Skin epidermis (tissue), 12 donors: ENCODE data around the gene VPS13A.
A peak's percentile ranks its signal among the peaks of the same experiment; 100 is the strongest.
"Not testable (repeated sequence)": the region's sequence is repeated elsewhere in the genome, so short reads cannot be mapped to it uniquely, and the experiment has no call there.

Experiments used
- H3K27ac ChIP-seq, 21 experiments: fragments of 200-600 bp; sonication (generic) in 11 of 21; one replicate each; pipeline ENCODE4 v1.5.0; 2020; ENCODE audit warnings: mild to moderate bottlenecking in 3 of 21, inconsistent platforms in 2 of 21, moderate library complexity in 2 of 21
- H3K4me3 ChIP-seq, 7 experiments: fragments of 200-600 bp; sonication (generic) in 2 of 7; one replicate each; pipeline ENCODE4 v1.5.0; 2020; ENCODE audit warnings: inconsistent platforms in 2 of 7, mild to moderate bottlenecking in 2 of 7, moderate library complexity in 1 of 7

VPS13A gene

GRCh38 chr9:77177894-77178794, 810 bp downstream of the VPS13A start:
- Histone ChIP-seq H3K4me3 (peak overlapping the region; percentile 61 to 95 (median 84)), H3K27ac (peak overlapping the region in 20 of 21 experiments; percentile 45 to 88 (median 76))

GRCh38 chr9:77180056-77180455, 2.7 kb downstream of the VPS13A start:
- no peak overlapping the region for H3K27ac ChIP-seq
- no peak overlapping the region for H3K4me3 ChIP-seq

- no peak overlapping the region for H3K4me3 ChIP-seq
- no peak overlapping the region for H3K27ac ChIP-seq
Measured at GRCh38 chr9:77183581-77183980, 6.2 kb downstream of the VPS13A start.

- H3K4me3 ChIP-seq = no peak overlapping the region
- no peak overlapping the region for H3K27ac ChIP-seq
Measured at GRCh38 chr9:77188242-77188641, 10.9 kb downstream of the VPS13A start.

GRCh38 chr9:77194423-77194822, 17.1 kb downstream of the VPS13A start:
- no peak overlapping the region for H3K4me3 ChIP-seq
- H3K27ac ChIP-seq = no peak overlapping the region

GRCh38 chr9:77210116-77210515, 32.8 kb downstream of the VPS13A start:
- Histone ChIP-seq H3K4me3 (no peak overlapping the region), H3K27ac (no peak overlapping the region)

GRCh38 chr9:77211561-77211960, 34.2 kb downstream of the VPS13A start:
- H3K4me3 ChIP-seq = no peak overlapping the region
- no peak overlapping the region for H3K27ac ChIP-seq

- no peak overlapping the region for H3K27ac ChIP-seq
Measured at GRCh38 chr9:77212801-77213200, 35.5 kb downstream of the VPS13A start.

GRCh38 chr9:77215874-77216273, 38.5 kb downstream of the VPS13A start:
- Histone ChIP-seq H3K4me3 (no peak overlapping the region), H3K27ac (no peak overlapping the region)

More at GRCh38 chr9:77212801-77213200, 35.5 kb downstream of the VPS13A start:
- no peak overlapping the region for H3K4me3 ChIP-seq

- Histone ChIP-seq H3K4me3 (no peak overlapping the region), H3K27ac (no peak overlapping the region)
Measured at GRCh38 chr9:77218612-77219011, 41.3 kb downstream of the VPS13A start.

GRCh38 chr9:77221431-77221830, 44.1 kb downstream of the VPS13A start:
- no peak overlapping the region for H3K4me3 ChIP-seq
- no peak overlapping the region for H3K27ac ChIP-seq

- no peak overlapping the region for H3K4me3 ChIP-seq
- no peak overlapping the region for H3K27ac ChIP-seq
Measured at GRCh38 chr9:77224746-77225312, 47.5 kb downstream of the VPS13A start.

- no peak overlapping the region for H3K27ac ChIP-seq
Measured at GRCh38 chr9:77236693-77237092, 59.4 kb downstream of the VPS13A start.

GRCh38 chr9:77237896-77238295, 60.6 kb downstream of the VPS13A start:
- H3K4me3 ChIP-seq = no peak overlapping the region
- H3K27ac ChIP-seq = no peak overlapping the region

More at GRCh38 chr9:77236693-77237092, 59.4 kb downstream of the VPS13A start:
- H3K4me3 ChIP-seq = no peak overlapping the region

- Histone ChIP-seq H3K27ac (no peak overlapping the region), H3K4me3 (no peak overlapping the region)
Measured at GRCh38 chr9:77251050-77251449, 73.7 kb downstream of the VPS13A start.

- no peak overlapping the region for H3K4me3 ChIP-seq
- H3K27ac ChIP-seq = no peak overlapping the region
Measured at GRCh38 chr9:77257275-77257674, 79.9 kb downstream of the VPS13A start.

GRCh38 chr9:77261605-77262004, 84.3 kb downstream of the VPS13A start:
- Histone ChIP-seq H3K4me3 (no peak overlapping the region), H3K27ac (no peak overlapping the region)

- not testable (repeated sequence) for H3K27ac ChIP-seq, H3K4me3 ChIP-seq
Measured at GRCh38 chr9:77267762-77268161, 90.4 kb downstream of the VPS13A start.

- H3K27ac ChIP-seq = no peak overlapping the region
- H3K4me3 ChIP-seq = no peak overlapping the region
Measured at GRCh38 chr9:77271023-77271690, 93.8 kb downstream of the VPS13A start.

GRCh38 chr9:77276799-77277198, 99.5 kb downstream of the VPS13A start:
- H3K4me3 ChIP-seq = no peak overlapping the region

GRCh38 chr9:77277719-77278118, 100.4 kb downstream of the VPS13A start:
- no peak overlapping the region for H3K27ac ChIP-seq

More at GRCh38 chr9:77276799-77277198, 99.5 kb downstream of the VPS13A start:
- no peak overlapping the region for H3K27ac ChIP-seq

More at GRCh38 chr9:77277719-77278118, 100.4 kb downstream of the VPS13A start:
- no peak overlapping the region for H3K4me3 ChIP-seq
